Stimulated activated CD4-positive, alpha-beta T cell treated with anti-CD3 and anti-CD28 coated beads, TNF-alpha, amount 100 ng/mL, for 24 hours (primary cell): ENCODE measurements around the gene STMN3.
"Not testable (repeated sequence)": the region's sequence is repeated elsewhere in the genome, so short reads cannot be mapped to it uniquely, and the experiment has no call there.

Source experiments
- DNase-seq, 3 experiments: peaks; one replicate each; pipeline ENCODE4 v3.0.0-alpha.2; 2020; ENCODE audit warnings: low read depth in 3 of 3

Gene STMN3

GRCh38 chr20:63678667-63679465 lies 25.6 kb upstream of the STMN3 start:
- no peak for DNase-seq

DNA sequence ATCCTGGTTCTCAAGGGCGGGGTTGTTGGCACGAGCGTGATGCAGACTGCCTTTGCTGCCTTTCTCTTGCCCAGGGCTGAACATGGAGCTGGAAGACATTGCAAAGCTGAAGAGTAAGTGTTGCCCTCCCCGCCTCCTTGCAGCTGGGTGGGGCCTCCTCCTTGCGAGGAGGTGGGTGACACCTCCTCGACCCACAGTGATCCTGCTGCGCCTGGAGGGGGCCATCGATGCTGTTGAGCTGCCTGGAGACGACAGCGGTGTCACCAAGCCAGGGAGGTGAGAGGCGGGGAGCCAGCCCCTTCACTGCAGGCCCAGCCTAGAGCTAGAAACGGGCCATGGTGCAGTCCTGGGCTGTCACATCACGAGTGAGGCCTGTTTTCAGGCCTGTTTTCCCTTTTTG lies 24.8 kb upstream of the STMN3 start:
- no peak for DNase-seq

- no peak for DNase-seq
Measured at GRCh38 chr20:63675681-63676368, 22.6 kb upstream of the STMN3 start.

DNA sequence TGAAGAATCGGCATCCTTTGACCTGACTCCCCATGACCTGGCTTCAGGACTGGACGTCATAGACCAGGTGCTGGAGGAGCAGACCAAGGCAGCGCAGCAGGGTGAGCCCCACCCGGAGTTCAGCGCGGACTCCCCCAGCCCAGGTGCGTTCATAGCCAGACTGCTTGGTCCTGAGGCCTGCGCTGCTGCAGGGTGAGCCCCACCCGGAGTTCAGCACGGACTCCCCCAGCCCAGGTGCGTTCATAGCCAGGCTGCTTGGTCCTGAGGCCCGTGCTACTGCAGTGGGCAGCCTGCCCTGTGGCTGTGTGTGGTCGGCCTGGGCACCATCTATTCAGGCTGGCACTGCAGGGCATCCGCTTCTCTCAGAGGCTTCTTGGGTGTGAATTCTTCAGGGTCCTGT lies 20.7 kb upstream of the STMN3 start:
- DNase-seq = no peak

GRCh38 chr20:63672666-63673065 lies 19.4 kb upstream of the STMN3 start:
- DNase-seq = no peak

DNA sequence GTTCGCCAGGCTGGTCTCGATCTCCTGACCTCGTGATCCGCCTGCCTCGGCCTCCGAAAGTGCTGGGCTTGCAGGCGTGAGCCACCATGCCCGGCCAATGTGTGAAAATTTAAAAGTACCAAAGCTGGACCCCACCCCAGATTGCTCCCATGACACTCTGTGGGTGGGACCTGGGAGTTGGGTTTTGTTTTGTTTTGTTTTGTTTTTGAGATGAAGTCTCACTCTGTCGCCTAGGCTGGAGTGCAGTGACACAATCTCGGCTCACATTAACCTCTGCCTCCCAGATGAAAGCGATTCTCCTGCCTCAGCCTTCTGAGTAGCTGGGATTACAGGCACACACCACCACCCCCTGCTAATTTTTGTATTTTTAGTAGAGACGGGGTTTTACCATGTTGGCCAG lies 18.5 kb upstream of the STMN3 start:
- DNase-seq = not testable (repeated sequence)

- no peak for DNase-seq
Measured at GRCh38 chr20:63668351-63668750, 15.1 kb upstream of the STMN3 start.

- no peak for DNase-seq
Measured at GRCh38 chr20:63667858-63668257, 14.6 kb upstream of the STMN3 start.

DNA sequence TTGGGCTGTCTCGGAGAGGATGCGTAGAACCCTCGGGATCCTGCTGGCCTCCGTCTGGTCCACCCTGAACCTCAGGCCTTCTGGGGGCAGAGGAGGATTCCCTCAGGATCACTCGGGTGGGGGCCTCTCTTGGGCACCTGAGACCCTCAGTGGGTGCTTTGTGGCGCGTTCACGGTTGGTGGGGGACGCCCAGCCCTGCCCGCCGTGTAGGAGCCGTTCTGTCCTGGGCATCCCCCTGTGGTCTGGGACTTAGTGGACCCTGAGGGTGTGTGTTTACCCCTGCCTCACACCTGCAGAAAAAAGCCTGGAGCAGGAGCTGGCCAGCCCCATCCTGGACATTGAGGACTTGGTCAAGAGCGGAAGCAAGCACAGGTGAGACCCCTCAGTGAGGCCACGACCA lies 12.5 kb upstream of the STMN3 start:
- no peak for DNase-seq

GRCh38 chr20:63664861-63665594 lies 11.8 kb upstream of the STMN3 start:
- DNase-seq = no peak

- no peak for DNase-seq
Measured at GRCh38 chr20:63664143-63664851, 11.1 kb upstream of the STMN3 start.

DNA sequence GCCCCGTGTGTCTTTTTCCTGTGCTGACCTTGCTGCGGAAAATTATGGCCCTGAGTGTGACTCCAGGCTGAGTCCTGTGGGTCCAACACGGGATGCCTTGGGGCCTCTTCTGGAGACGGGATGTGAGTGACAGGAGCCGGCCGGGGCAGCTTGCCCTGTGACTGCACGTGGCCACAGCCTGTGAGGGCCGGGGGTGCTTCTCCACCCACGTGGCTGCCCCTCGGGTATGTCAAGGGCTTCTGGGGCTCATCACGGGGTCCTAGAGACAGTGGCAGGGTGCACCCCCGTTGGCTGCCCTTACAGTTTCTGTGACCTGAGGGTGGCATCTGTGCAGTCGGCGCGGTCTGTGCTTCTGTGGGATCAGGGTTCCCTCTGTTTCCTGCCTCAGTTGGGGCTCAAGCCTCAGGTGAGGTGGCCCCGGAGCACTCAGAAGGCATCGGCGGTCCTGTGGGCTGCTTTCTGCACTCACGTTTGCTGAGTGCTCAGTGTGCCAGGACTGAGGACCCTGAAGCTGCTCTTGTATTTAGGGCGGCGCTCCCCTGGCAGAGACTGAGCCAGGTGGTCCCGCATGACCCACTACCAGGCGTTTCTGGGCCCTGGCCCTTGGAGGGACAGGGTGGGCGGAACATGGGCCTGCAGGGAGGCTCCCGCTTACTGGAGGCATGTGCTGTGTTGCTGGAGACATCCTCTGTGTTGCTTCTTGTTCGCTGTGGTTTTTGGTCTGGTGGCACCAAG lies 10.3 kb upstream of the STMN3 start:
- no peak for DNase-seq

GRCh38 chr20:63662813-63663189 lies 9.6 kb upstream of the STMN3 start:
- DNase-seq = no peak

DNA sequence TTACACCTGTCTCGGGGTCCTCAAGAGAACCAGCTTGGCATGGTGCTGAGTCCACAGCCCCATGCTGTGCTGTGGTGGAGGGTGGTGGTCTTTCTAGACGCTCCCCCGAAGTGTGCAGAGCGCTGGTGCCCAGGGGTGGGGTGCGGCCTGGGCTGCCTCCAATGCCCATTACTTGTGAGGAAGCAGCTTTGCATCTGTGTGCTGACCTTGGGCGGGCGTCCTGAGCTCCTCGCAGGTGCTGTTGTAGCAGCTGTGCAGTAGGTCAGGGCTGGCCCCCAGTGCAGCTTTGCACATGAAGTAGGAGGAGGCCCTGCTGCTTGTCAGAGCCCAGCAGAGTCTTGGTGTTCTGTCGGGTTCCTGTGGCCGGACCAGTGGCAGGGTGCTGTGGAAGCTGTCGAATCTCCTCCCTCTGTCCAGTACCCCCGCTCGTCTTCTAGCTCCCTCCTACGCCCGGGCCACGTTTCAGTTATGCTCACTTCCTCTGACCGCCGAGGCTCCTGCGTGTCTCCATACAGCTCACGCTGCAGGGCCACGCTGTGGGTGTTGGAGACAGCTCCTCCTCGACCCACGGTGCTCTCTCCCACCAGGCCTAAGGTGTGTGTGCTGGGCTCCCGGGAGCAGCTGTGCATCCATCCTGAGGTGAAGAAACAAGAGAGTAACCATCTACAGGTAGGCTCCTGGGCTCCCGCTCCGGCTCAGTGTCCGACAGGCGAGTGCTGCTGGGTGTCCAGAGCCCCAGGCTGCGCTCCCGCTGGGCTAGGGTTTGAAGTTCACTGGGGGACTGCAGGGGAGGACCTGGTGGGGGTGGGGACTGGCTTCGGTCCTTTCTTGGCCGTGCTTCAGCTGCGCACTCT lies 9.0 kb upstream of the STMN3 start:
- DNase-seq = no peak

GRCh38 chr20:63661108-63661507 lies 7.9 kb upstream of the STMN3 start:
- no peak for DNase-seq

DNA sequence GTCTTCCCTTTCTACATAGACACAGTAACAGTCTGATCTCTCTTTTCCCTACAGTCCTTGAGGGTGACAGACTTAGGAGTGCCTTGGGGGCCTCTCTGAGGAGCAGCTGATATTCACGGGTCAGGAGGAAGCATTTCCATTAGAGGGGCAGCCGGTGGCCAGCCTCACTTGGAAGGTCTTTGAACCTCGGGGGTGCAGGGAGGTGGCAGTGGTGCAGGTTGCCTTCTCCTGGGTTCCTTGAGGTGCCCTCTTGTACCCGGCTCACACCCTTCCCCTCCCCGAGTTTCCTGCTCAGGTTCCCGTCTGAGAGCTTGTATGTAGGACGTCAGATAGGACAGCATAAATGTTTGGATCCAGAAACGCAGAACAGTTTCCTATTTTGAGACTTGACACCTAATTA lies 7.4 kb upstream of the STMN3 start:
- no peak for DNase-seq

GRCh38 chr20:63660174-63660573 lies 7.0 kb upstream of the STMN3 start:
- not testable (repeated sequence) for DNase-seq

GRCh38 chr20:63659370-63659769 lies 6.1 kb upstream of the STMN3 start:
- no peak for DNase-seq

DNA sequence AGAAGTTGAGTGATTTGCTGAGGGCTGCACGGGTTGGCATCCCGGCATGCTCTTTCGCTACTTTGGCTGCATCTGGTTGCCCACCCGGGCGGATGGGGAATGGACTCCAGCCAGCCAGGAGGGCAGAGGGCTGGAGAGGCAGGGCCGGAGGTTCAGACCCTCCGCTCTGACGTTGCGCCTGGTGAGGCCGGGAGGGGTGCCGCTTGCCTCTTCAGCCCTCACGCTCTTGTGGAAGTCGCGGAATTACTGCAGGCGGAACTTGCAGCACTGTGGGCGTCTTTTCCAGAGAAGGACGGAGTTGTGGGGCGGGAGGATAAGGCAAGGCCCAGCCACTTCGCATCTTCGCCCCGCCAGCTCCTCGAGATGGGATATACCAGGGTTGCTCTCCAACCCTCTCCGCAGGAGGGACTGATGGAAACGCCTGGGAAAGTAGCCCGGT lies 5.5 kb upstream of the STMN3 start:
- DNase-seq = no peak
